ENCODE results near the gene PLK1.

Gene PLK1

DNA sequence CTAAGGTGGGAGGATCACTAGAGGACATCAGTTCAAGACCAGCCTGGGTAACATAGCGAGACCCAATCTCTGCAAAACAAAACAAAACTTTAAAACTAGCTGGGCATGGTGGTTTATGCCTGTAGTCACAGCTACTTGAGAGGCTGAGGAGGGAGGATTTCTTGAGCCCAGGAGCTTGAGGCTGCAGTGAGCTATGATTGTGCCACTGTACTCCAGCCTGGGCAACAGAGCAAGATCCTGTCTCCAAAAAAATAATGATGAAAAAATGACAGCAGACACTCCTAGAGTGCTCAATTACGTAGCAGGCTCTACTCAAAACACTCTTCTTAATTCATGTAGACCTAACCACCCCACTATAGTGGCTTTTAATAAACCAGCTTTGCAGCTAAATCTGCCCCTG, 21.4 kb downstream of the PLK1 start:
- no peak overlapping the region for H3K4me3 ChIP-seq (replicated peaks; ENCODE audit: low read depth, low read length)
- TF ChIP-seq, protein P1, sequence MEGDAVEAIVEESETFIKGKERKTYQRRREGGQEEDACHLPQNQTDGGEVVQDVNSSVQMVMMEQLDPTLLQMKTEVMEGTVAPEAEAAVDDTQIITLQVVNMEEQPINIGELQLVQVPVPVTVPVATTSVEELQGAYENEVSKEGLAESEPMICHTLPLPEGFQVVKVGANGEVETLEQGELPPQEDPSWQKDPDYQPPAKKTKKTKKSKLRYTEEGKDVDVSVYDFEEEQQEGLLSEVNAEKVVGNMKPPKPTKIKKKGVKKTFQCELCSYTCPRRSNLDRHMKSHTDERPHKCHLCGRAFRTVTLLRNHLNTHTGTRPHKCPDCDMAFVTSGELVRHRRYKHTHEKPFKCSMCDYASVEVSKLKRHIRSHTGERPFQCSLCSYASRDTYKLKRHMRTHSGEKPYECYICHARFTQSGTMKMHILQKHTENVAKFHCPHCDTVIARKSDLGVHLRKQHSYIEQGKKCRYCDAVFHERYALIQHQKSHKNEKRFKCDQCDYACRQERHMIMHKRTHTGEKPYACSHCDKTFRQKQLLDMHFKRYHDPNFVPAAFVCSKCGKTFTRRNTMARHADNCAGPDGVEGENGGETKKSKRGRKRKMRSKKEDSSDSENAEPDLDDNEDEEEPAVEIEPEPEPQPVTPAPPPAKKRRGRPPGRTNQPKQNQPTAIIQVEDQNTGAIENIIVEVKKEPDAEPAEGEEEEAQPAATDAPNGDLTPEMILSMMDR (IDR thresholded peaks at IDR 0.05; ENCODE audit: low read length, missing control alignments): no peak
- DNase-seq (ENCODE audit: low read depth): no peak

DNA sequence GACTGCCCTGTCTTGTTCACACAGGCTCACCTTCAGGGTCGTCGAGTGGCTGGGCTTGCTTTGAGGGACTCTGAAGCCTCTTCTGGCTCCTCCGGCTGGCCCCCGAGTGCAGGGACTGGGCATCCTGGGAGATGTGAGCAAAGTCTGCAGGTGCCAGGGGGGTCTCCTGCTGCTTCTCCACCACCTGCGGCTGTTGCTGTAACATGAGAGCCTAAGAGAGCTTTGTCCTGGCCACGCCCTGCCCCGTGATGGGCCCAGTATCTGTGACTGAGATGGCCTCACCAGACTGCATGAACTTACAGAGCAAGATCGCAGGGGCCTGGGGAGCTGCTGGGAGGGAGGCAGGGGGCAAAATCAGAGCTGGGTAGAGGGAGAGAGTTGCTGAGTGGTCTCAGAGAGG, 21.8 kb downstream of the PLK1 start:
- TF ChIP-seq, protein P1 (IDR thresholded peaks at IDR 0.05; ENCODE audit: low read length, missing control alignments): no peak
- no peak for DNase-seq (ENCODE audit: low read depth)
- no peak overlapping the region for H3K4me3 ChIP-seq (replicated peaks; ENCODE audit: low read depth, low read length)

DNA sequence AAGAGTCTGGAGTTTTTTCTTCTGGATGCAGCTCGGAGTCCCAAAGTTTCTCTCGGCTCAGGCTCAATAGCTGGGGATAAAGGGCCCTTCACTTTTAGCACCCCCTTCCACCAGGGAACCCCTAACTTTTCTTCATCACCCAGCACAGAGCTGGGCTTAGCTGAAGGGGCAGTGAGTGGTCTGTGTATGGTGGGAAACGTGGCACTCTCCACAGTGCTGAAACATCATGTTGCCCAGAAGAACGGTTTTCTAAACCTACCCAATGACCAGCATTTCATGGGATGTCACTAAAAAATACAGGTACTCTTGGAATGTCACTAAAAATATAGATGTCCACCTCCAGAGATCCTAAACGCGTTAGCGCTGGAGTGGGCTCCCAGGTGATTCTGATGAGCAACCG, 22.4 kb downstream of the PLK1 start:
- H3K4me3 ChIP-seq (replicated peaks; ENCODE audit: low read depth, low read length): no peak overlapping the region
- TF ChIP-seq, protein P1 (IDR thresholded peaks at IDR 0.05; ENCODE audit: low read length, missing control alignments): no peak
- no peak for DNase-seq (ENCODE audit: low read depth)

DNA sequence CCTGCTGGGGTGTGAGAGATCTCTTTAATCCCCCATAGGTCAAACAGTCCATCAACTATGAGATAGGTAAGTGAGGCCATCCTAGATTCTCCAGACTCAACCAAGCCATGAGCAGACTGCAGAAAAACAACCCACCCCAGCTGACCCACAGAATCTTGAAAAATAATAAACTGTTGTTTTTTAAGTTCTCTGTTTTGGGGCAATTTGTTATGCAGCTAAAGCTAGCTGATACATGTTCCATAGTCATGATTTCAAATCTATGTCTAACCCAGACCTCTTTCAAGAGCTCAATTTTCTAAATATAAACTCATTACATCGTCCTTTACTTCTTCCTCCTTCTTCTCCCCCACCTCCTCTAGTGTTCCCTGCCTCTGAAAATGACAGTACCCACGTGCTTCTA, 24.3 kb downstream of the PLK1 start:
- H3K4me3 ChIP-seq (replicated peaks; ENCODE audit: low read depth, low read length): no peak overlapping the region
- TF ChIP-seq, protein P1 (IDR thresholded peaks at IDR 0.05; ENCODE audit: low read length, missing control alignments): no peak
- DNase-seq (ENCODE audit: low read depth): no peak

DNA sequence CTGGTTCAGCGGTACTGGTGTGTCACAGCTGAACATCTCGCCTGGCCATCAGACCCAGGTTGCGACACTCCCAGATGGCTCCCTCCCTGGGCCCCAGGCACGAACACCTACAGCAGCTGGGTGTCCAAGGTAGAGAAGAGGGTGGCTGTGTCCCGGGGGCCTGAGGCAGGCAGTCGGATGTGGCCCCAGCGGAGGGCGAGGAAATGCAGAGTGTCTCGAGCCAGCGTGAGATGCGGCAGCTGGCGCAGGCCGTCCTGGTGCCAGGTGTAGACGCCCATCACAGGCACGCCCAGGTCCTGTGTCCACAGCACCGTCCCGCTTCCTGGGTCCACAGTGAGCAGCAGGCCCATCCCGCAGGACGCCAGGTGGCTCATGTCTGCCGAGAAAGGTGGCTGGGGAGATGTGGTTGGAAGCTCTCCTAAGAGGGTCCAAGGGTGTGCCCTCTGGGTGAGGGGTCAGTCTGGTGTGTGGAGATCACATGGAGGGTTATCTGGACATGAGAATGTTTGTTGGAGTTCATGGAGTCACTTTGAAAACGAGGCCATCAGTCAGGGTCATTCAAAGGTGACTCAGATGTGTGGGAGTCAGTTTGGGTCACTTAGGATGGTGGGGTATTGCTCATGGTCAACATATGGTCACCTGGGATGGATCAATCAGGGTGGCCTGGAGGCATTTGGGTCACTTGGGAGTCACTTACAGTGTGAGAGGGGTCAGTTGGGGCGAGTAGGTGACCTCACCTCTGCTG, 26.3 kb downstream of the PLK1 start:
- DNase-seq (ENCODE audit: low read depth): no peak
- TF ChIP-seq, protein P1 (IDR thresholded peaks at IDR 0.05; ENCODE audit: low read length, missing control alignments): no peak
- no peak overlapping the region for H3K4me3 ChIP-seq (replicated peaks; ENCODE audit: low read depth, low read length)

DNA sequence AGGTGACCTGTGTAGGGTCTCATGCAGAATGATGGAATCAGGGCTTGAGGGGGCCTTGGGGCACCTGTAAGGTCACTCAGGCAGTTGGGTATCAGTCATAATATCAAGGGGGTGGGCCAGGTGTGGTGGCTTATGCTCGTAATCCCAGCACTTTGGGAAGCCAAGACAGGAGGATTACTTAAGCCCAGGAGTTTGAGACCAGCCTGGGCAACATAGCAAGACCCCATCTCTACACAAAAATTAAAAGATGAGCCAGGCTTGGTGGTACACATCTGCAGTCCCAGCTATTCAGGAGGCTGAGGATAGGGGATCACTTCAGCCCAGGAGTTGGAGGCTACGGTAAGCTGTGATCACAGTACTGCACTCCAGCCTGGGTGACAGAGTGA, 26.8 kb downstream of the PLK1 start:
- DNase-seq (ENCODE audit: low read depth): no peak
- H3K4me3 ChIP-seq (replicated peaks; ENCODE audit: low read depth, low read length): no peak overlapping the region
- TF ChIP-seq, protein P1 (IDR thresholded peaks at IDR 0.05; ENCODE audit: low read length, missing control alignments): no peak

DNA sequence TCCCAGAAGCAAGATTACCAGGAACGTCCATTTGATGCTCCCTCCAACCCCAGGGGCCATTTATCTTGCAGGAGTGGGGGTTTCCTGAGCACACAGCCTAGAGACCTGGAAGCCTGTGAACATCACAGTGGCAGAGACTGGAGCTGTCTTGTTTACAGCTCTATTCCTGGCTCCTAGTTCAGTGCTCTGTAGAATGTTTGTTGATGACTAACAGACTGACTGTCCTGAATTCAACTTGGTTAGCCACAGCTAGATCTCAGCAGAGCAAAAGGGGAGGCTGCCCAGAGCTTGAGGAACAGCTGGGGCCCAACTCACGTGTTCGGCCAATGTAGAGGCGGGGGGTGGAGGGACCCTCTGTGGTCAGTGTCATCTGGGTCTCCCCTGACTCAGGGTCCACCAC, 27.8 kb downstream of the PLK1 start:
- no peak overlapping the region for H3K4me3 ChIP-seq (replicated peaks; ENCODE audit: low read depth, low read length)
- no peak for DNase-seq (ENCODE audit: low read depth)
- TF ChIP-seq, protein P1 (IDR thresholded peaks at IDR 0.05; ENCODE audit: low read length, missing control alignments): no peak

Measured in fibroblast of pulmonary artery (primary cell).